Brain microvascular endothelial cell (primary cell): Measurements from ENCODE around the gene NRDC.
"Not testable (repeated sequence)": the region's sequence is repeated elsewhere in the genome, so short reads cannot be mapped to it uniquely, and the experiment has no call there.

Experiments used
- DNase-seq: peaks from one replicate; pipeline ENCODE4 v3.0.0-alpha.2; 2020
- H3K27ac ChIP-seq: fragments of 250-450 bp; sonication (Bioruptor Pico); 2 replicates; pipeline ENCODE4 v1.5.1; 2020; ENCODE audit warnings: mild to moderate bottlenecking, moderate library complexity
- H3K27me3 ChIP-seq: fragments of 250-450 bp; sonication (Bioruptor Pico); replicated peaks from 2 replicates; pipeline ENCODE4 v1.5.1; 2020; ENCODE audit warnings: mild to moderate bottlenecking
- H3K36me3 ChIP-seq: fragments of 250-450 bp; sonication (Bioruptor Pico); replicated peaks from 2 replicates; pipeline ENCODE4 v1.5.1; 2020; ENCODE audit warnings: mild to moderate bottlenecking
- H3K4me3 ChIP-seq: 2 replicates; pipeline ENCODE4 v1.5.1; 2011; ENCODE audit warnings: low read depth, mild to moderate bottlenecking, control low read depth, low read length, moderate library complexity
- CTCF ChIP-seq: IDR thresholded peaks from 2 replicates; pipeline ENCODE4 v1.5.1; 2011; ENCODE audit warnings: low read depth, mild to moderate bottlenecking, moderate library complexity, low read length, control low read depth, inconsistent platforms; ENCODE audit errors: missing control alignments
- in situ Hi-C: cut with HindIII; loops from 2 replicates; pipeline ENCODE4 v1.10.0; 2017; ENCODE audit warnings: low sequenced_read_pairs, low pct_ligation_motif_present

NRDC gene

DNA sequence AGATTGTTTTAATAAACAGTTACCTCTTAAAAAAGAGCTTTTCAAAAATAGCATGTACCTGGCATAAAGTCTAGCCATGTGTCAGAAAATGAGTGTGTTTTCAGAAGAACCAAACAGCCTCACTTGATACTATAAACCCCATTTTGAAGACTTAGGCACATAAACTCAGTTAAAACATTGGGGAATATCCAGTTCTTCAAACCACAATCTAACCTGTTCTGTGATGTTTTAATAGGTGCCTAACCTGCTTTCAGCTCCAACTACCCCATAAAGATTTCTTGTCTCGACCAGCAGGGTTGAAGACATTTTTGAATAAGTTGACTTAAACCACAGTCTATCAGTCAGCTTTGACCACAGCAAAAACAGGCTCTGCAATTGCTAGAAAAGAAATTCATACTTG is 41.3 kb downstream of the NRDC start:
- no peak for DNase-seq
- peaks cover 12% of the 10 kb centered on the region for H3K36me3 ChIP-seq
- in situ Hi-C loops = no loop called here
- no peaks in the 10 kb centered on the region for H3K27me3 ChIP-seq
- TF ChIP-seq CTCF = no peak
- H3K4me3 ChIP-seq = no peak overlapping the region
- H3K27ac ChIP-seq = no peak overlapping the region

GRCh38 chr1:51833700-51834099 is 44.8 kb downstream of the NRDC start:
- Histone ChIP-seq H3K4me3 (no peak overlapping the region), H3K27ac (no peak overlapping the region), H3K36me3 (peaks cover 12% of the 10 kb centered on the region), H3K27me3 (no peaks in the 10 kb centered on the region)
- DNase-seq = no peak
- in situ Hi-C loops = no loop called here
- TF ChIP-seq CTCF = no peak

DNA sequence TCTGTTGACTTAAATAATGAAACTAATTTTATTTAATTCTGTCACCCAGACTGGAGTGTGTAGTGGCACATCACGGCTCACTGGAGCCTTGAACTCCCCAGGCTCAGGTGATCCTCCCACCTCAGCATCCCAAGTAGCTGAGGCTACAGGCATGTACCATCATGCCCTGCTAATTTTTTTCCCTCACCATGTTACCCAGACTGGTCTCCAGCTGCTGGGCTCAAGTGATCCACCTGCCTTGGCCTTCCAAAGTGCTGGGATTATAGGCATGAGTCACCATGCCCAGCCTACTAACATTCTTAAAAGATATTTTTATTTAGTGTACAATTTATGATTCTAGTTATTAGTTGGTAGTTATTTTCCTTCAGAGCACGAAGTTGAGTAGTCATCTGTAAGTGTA is 49.5 kb downstream of the NRDC start:
- no peaks in the 10 kb centered on the region for H3K27me3 ChIP-seq
- no peak for TF ChIP-seq CTCF
- no peak overlapping the region for H3K4me3 ChIP-seq
- no peak for DNase-seq
- H3K36me3 ChIP-seq = peaks cover 5% of the 10 kb centered on the region
- no peak overlapping the region for H3K27ac ChIP-seq
- in situ Hi-C loops = no loop called here

DNA sequence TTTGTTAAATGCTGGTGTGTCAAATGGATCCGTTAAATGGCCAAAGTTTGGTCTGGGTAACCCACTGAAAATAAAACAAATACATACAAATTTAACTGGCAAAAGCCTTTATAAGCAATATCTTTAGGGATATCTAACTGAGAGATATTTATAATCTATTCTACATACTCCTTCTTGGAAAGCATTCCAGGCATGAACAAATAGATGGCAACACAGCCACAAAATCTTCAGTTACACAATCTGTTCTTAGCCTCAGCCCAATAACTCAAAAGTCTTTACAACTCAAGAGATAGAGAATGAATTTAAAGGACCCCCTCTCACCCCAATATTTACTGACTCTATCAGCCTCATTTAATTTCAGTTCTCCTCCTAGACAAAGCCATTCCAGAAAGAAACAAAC is 58.7 kb downstream of the NRDC start:
- H3K27me3 ChIP-seq = no peaks in the 10 kb centered on the region
- H3K36me3 ChIP-seq = peaks cover 14% of the 10 kb centered on the region
- H3K27ac ChIP-seq = no peak overlapping the region
- no peak for TF ChIP-seq CTCF
- in situ Hi-C loops = no loop called here
- no peak overlapping the region for H3K4me3 ChIP-seq
- no peak for DNase-seq

DNA sequence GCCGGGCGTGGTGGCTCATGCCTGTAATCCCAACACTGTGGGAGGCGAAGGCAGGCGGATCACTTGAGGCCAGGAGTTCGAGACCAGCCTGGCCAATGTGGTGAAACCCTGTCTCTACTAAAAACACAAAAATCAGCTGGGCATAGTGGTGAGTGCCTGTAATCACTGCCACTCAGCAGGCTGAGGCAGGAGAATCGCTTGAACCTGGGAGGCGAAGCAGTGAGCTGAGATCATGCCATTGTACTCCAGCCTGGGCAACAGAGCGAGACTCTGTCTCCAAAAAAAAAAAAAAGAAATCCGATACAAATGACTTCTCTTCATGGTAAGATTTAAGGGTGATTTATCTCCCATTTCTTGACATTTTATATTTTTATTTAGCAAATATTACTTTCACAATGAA is 59.5 kb downstream of the NRDC start:
- H3K27me3 ChIP-seq, DNase-seq, H3K4me3 ChIP-seq, in situ Hi-C loops, H3K27ac ChIP-seq: not testable (repeated sequence)
- peaks cover 19% of the 10 kb centered on the region for H3K36me3 ChIP-seq

GRCh38 chr1:51818487-51818886 is 60.0 kb downstream of the NRDC start:
- H3K4me3 ChIP-seq = no peak overlapping the region
- TF ChIP-seq CTCF = no peak
- H3K27ac ChIP-seq = no peak overlapping the region
- no peak for DNase-seq
- peaks cover 23% of the 10 kb centered on the region for H3K36me3 ChIP-seq
- H3K27me3 ChIP-seq = no peaks in the 10 kb centered on the region
- in situ Hi-C loops = no loop called here
